Middle frontal gyrus (tissue), 1 donor: Measurements from ENCODE around the gene SPRED2.
A peak's percentile ranks its signal among the peaks of the same experiment; 100 is the strongest.

ENCODE experiments used
- DNase-seq: peaks from one replicate; pipeline ENCODE4 v3.0.0-alpha.2; 2015; ENCODE audit warnings: low spot score; ENCODE audit errors: extremely low spot score

SPRED2 gene, protein sequence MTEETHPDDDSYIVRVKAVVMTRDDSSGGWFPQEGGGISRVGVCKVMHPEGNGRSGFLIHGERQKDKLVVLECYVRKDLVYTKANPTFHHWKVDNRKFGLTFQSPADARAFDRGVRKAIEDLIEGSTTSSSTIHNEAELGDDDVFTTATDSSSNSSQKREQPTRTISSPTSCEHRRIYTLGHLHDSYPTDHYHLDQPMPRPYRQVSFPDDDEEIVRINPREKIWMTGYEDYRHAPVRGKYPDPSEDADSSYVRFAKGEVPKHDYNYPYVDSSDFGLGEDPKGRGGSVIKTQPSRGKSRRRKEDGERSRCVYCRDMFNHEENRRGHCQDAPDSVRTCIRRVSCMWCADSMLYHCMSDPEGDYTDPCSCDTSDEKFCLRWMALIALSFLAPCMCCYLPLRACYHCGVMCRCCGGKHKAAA

DNA sequence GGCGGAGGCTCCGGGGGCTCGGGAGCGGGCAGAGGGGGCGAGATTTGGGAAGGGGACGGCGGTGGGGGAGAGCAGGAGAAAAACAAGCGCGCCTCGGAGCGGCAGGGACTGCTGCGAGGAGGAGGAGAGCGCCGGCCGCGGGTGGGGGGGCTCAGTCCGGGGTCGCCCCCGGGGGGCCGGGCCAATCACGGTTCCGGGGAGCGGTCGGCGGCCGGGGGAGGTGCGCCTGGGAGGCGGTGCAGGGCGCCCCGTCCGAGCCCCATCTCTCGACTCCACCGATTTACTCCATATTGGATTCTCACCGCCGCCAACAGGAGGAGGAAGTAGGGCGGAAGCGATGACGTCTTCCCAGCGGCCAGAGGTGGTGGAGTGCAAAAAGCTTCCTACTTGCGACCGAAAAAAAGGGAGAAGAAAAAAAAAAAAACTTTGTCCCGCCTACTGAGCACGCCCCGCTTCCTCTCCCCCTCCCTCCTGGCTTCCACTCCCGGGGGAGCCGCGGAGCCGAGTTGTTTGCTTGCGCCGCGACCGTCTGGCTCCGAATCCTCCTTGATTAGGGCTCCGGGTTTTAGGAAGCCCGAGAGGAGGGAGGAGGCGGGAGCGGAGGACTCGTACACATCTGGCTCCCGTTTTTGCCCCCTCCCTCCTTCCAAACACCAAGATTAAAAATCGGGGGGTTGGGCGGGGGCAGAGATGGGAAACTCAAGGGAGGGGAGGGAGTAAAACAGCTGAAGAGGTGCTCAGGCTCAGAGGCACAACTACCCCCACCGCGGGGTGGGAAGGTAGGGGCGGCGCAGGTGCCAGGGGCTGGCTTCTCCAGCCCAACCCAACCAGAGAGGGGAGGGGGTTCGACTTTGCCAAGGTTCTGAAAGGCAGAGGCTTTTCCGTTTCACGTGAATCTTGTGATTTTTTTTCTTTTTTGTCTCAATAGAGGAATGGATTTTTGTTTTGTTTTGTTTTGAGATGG is at the start of gene SPRED2:
SPRED2 (minus strand) TSS at position 373 of the 964 bp plus-strand sequence. CDS start 612 bp downstream, outside the sequence.
- peak; percentile 86 for DNase-seq

DNA sequence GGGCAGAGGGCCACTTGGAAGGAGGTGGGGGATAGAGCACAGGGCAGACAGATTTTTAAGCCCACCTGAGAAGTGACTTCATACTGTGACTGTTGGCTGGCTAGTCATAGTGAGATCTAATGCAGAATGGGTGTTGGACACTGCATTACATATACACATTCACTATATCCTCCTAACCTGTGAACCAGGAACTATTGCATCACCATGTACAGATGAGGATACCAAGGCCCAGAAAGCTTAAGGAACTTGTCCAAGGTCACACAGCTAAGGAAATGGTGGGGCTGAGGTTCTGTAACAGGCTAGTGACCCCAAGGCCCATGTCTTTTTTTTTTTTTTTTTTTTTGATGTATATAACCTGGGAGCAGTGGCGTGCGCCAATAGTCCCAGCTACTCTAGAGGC is 49.6 kb upstream of the SPRED2 start:
- DNase-seq, result no peak

DNA sequence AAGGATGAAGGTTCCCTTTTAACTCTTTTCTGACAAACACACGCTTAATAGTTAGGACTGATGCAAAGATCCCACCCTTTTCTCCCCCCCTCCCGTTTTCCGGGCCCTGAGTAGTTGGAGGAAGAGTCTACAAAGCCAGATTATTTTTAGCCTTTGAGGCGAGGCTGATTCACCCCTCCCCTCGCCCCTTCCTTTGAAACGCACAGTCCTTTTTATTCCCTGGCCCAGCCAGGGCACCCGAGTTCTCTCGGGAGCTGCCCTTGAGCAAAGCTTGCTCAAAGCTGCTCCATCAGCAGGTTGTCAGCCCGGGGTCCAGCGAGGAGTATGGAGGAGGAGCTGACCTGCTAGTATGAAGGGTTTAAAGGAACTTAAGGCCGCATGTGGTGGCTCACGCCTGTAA is 47.1 kb upstream of the SPRED2 start:
- DNase-seq, result no peak

DNA sequence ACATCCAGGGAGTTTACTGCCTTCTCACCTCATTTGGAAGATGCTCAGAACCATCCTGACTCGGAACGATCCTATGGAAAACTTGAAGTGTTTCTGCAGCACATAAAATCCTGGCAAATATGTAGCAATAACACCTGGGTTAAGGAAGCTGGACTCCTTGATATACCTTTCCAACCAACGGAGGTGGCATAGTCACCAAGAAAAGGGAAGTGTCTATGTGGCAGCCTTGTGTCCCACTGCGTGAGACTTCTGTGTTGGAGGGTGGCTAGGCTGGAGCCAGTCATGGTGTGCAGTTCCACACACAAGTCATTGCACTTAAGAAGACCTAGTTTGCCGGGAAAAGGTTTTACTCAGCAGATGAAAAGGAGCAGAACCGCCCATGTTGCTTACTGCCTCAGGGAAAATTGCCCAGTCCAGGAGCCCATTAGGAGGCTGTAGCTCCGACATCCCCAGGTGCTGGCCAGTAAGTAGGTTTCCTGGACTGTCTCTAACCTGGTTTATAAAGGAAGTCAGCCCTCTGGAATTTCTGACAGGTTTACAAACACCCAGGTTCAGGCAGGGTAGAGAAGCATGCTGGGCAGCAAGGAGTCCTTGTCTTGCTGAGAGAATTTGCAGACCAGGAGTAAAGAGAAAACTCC is 46.2 kb upstream of the SPRED2 start:
- DNase-seq, result no peak

DNA sequence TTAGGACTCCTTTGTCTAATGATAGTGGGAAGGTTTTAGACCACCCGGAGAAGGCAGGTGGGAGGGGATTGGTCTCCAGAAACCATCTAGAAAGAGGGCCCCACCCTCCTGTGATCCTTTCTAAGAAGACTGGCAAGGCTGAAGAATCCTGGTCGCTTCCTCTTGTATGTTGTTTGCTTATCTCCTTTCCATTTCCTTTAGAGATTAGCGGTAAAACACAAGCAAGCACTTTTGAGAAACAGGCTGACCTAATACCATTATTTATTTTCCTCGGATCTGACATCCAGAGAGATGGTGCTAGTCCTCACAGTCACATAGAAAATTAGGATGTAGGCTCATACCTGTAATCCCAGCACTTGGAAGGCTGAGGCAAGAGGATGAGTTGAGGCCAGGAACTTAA is 45.2 kb upstream of the SPRED2 start:
- DNase-seq, result no peak

DNA sequence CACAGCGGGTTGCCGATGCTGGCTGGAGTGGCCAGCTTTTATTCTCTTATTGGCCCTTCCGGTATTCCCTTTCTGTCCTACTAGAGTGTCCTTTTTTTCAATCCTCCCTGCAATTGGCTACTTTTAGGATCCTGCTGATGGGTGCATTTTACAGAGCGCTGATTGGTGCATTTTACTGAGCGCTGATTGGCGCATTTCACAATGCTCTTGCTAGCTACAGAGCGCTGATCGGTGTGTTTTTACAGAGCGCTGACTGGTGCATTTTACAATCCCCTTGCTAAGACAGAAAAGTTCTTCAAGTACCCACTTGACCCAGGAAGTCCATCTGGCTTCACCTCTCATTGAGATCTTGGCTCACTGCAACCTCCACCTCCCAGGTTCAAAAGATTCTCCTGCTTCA is 44.4 kb upstream of the SPRED2 start:
- no peak for DNase-seq

DNA sequence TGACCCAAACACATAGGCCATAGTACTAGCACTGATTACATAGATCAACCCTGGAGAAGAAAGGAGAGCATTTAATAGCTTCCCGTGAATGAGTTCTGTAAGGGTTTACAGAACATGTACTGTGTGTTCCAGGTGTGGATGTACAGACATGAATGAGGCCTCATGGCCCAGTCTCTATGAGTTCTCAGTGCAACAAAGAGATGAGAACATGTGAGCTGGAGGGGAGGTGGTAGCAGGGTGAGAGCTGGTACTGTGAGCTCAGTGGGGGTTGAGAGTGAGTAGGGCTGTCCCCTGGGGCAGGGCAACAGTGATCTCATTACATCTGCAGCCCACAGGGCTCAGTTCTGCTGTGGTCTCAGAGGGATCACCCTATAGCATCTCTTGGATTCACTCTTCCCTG is 42.6 kb upstream of the SPRED2 start:
- no peak for DNase-seq

DNA sequence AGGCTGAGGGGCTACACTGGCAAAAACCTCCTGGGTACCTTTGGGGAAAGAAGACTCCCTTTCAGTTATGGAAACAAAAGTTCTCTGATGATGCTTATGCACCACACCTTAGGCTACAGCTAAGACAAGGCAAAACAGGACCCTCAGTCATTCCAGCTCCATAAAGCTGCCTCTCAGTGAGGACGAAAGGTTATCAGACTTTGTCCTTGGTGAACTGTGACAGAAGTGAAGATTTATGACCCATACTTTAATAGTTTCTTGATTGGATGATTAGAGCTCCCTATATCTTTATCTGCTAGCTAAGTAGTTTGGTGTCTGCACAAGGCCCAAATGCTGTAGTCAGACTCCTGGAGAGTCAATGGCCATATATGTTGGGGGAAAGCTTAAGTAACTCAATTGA is 40.6 kb upstream of the SPRED2 start:
- no peak for DNase-seq

DNA sequence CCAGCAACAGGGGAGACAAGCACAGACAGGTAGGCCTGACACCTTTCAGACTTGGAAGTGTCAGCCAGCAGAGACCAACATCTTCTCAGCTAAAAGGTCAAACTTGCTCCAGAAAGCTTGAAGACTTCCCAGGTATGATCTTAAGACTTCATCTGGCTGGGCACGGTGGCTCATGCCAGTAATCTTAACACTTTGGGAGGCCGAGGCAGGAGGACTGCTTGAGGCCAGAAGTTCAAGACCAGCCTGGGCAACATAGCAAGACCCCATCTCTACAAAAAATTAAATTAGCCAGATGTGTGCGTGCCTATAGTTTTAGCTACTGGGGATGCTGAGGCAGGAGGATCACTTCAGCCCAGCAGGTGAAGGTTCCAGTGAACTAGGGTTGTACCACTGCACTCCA is 39.0 kb upstream of the SPRED2 start:
- no peak for DNase-seq

DNA sequence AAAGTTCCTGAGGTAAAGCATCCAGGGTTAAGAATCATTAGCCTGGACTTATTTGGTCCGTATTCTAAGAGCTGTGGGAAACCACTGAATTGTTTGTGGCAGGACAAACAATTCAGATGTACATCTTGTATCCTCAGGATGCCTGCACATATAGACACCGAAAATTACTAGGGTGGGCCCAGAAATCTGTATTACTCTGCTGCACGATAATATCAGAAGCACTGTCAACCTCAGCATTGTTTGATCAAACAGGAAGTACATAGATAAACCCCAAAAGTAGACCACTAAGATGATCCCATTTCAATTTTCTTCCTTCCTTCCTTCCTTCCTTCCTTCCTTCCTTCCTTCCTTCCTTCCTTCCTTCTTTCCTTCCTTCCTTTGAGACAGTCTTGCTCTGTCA is 34.2 kb upstream of the SPRED2 start:
- no peak for DNase-seq

DNA sequence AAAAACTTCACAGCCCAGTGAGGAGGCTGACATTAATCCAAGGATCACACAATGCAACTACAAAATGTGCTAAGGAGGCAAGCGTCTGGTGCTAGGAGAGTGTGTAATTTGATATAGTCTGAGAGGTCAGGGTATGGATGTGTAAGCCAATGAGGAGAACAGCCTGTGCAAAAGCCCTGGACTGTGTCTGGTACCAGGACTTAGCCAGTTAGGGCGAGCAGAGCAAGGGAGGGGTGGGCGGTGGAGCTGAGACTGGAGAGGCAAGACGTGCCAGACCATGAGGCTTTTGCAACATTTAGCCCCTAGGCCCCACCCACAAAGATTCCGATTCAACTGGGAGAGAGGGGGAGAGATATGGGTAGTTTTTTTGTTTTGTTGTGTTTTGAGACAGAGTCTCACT is 33.5 kb upstream of the SPRED2 start:
- no peak for DNase-seq

DNA sequence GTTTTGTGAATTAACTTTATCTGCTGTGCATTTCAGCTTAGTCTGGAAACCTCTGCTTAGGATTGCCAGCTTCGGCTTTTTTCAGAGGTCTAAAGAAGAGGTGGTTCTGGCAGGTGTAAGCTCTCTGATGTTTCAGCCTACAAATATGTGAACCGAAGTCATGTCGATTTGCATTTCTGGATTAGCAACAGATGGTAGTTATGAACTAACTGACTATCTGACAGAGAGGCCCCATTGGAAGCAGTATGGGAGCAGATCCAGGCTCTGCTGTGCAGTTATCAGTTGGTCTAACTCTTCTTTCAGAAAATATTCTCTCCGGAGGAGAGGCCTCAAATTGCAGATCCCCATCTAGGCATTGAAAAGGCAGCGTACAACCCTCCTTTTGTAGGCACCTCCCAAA is 32.7 kb upstream of the SPRED2 start:
- DNase-seq, result no peak

DNA sequence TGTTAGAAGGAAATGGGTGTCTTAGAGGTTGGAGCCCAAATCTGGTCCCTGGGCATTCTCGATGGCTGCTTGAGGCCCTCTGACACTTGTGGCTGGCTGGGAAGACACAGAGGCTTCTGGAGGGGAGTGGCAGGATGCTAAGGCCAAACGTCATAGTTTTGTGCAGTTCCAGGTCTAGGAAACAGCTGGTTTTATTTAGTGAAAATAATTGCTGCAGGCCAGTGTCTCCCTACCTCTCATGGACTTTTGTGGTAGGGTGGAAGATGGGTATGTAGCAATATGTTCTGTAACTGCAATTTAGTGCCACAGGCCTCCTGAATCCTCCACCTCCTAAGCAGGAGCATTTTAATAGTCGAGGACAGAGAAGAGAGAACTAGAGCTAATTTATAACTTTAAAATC is 32.2 kb upstream of the SPRED2 start:
- DNase-seq, result no peak

DNA sequence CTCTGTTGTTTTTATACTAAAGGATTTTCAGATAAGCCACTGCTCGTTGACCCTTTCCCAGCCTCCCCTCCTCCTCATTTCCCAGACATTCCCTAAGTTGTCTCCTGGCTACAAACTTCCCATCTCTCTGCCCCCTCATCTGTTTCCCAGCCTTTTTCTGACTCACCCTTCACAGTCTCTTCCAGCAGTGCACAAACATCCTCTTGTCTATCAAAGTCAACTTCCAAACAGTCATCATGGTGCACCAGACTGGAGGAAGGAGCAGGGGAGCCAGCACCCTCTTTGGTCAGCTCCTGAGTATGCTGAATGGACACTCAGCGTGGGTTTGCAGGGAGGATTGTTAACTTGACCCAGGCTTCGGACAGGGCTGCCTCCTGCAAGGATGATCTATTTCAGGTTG is 26.6 kb upstream of the SPRED2 start:
- no peak for DNase-seq

DNA sequence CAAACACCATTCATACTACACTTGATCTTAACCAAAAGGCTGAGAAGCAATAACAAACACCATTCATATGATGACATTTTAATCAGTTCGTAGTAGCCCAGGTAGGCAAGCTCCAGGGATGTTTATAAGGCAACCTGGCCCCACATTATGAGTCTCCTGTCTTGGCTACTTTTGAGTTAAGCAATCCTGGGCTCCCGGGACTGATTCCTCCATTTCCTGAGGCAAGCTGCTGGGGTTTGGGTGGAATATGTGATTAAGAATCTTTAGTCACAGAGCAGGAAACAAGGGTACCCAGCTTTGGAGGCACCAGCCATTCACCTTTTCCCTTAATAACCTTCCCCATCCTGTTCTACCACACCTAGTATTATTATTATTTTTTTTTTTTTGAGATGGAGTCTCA is 24.5 kb upstream of the SPRED2 start:
- DNase-seq, result no peak

DNA sequence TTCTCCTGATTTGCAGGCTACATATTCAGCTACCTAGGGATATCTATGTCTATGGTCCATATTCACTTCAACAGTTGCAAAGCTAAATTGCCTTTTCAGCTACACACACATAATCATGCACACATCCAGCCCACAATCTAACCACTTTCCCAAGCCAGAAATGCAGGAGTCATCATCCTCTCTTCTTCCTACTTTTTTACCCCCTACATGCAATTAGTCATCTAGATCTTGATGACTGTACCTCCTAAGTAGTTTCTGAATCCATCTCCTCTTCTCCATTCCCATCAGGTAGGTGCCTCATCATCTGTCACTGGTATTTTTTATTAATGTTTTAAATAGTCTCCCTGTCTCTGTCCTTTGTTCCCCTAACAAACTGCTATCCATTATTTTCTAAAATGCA is 23.7 kb upstream of the SPRED2 start:
- no peak for DNase-seq

DNA sequence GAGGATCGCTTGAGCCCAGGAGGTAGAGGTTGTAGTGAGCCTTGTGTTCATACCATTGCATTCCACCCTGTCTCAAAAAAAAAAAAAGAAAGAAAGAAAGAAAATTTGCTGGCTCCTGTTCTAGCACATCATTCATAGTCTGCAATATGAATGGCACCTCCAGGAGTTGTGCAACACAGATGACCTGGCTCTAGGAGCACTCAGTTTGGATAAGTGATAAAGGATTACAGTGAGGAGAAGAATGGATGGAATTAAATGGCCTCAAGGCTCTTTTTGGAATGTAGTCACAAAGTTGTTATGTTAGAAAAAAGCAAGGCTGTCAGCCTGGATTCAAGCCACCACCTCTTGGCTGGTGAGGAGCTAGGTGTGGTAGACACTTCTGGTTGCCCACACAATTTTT is 21.5 kb upstream of the SPRED2 start:
- no peak for DNase-seq

DNA sequence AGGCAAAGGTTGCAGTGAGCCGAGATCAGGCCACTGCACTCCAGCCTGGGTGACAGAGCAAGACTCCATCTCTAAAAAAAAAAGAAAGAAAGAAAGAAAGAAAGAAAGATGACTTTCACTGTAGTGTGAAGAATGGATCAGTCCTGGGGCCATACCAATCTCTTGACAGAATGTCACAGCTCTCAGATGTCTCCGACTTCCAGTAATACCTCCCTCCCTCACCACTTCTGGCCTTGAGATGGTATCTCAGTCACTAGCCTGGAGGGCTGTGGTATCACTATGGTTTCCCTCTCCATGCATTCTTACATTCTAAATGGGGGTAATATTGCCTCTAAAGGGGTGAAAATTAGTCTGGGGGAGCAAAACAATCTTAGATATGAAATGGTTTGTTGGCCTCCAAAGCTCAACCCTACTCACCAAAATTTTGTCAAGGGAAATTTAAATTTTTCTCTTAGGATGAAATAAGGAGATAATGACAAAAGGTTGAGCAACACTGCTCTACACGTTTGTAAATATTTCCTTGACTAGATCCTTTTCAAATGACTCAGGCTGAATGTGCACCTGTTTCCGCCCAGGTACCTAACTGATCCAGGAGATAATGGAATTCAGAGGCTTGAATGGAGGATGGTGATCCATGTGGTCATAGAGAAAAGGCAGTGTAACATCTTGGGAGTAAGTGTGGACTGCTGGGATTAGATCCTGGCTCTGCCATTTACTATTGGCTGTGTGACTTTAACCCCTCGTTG is 19.9 kb upstream of the SPRED2 start:
- no peak for DNase-seq

DNA sequence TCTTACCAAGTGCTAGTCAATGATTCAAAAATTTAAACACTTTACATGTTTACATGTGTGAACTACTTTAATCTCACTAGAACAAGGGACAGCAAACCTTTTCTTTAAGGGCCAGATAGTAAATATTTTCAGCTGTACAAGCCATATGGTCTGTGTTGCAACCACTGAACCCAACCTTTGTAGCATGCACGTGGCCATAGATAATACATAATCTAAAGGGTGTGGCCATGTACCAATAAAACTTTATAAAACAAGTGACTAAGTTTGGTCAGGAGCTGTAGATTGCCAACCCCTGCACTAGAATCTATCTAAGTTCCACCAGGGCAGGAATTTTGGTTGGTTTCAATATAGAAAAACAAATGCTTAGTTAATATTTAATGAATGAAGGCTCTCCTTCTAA is 18.4 kb upstream of the SPRED2 start:
- no peak for DNase-seq

DNA sequence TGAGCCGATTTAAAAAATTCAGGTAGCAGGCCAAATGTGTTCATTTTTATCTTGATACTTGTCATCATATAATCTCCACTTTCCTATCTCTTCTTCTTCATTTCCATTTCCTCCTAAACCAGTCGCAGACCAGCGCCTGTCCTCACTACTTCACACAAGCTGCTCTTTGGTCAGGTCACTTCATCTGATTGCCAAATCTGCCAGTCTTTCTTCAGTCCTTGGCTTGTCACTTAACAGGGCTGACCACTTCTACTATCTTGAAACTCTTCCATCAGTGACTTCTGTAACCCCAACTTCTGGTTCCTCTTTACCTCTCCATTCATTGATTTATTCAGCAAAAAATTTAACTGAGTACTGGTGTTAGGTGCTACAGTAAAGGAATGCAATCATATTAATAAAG is 18.0 kb upstream of the SPRED2 start:
- no peak for DNase-seq

DNA sequence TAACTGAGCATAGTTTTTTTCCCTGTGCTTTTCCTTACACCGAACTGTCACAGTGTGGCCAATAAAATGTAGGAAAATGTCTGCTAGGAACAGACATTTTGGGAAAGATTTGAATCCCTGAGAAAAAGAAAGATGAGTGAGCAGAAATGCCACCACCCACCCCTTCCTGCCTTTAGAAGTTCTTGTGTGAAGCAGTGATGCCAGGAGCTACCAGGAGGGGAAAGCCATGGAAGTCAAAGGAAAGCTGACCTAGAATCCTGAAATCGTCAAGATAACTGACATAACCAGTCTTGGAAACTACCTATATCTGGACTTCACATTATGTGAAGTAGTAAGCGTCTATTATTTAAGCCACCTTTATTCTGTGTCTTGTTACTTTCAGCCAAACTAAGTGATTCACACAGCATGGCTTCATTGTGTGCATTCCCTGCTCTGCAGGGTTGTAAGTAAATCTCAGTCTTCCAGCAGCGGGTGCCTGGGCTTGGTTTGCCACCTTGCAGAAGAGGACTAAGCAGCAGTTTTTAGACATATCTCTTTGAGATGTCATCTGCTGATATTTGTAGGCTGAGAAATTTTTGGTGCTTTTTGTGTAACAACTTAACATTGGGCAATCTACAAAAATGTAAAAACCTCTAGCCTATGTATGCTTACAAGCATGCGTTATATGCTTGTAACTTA is 11.2 kb upstream of the SPRED2 start:
- peak; percentile 31 for DNase-seq
